Peyer's patch (tissue), 4 donors: Measurements from ENCODE around the gene PLCL1. TPM values are rescaled to one million over a fixed set of nuclear protein-coding genes. Genes with fewer than 3 reads are reported as not detected.

Experiments used
- DNase-seq, 3 donors: peaks; one replicate each; pipeline ENCODE4 v3.0.0-alpha.2; 2017 to 2019
- H3K27ac ChIP-seq, 4 donors: fragments of 200-600 bp; sonication (generic); one replicate each; pipeline ENCODE4 v1.5.1; 2016 to 2019
- H3K27me3 ChIP-seq, 2 donors: fragments of 200-600 bp; sonication (generic); one replicate each; pipeline ENCODE4 v1.5.1; 2019
- H3K36me3 ChIP-seq, 3 donors: fragments of 200-600 bp; sonication (generic); one replicate each; pipeline ENCODE4 v1.5.1; 2016 to 2019
- H3K4me1 ChIP-seq, 4 donors: fragments of 200-600 bp; sonication (generic); one replicate each; pipeline ENCODE4 v1.5.1; 2016 to 2019
- H3K4me3 ChIP-seq, 4 donors: fragments of 200-600 bp; sonication (generic); 1 replicate in 3 of 4; 2 replicates in 1 of 4; pipeline ENCODE4 v1.5.1; 2016 to 2019; ENCODE audit warnings: mild to moderate bottlenecking in 1 of 4
- H3K9me3 ChIP-seq, 4 donors: fragments of 200-600 bp; sonication (generic); one replicate each; pipeline ENCODE4 v1.5.1; 2016 to 2019; ENCODE audit warnings: mild to moderate bottlenecking in 1 of 4
- POLR2A ChIP-seq, 2 donors: fragments of 450-650 bp; IDR thresholded peaks; one replicate each; pipeline ENCODE4 v1.5.1; 2017; ENCODE audit warnings: antibody characterized with exemption in 2 of 2, mild to moderate bottlenecking in 2 of 2, moderate library complexity in 2 of 2
- total RNA-seq, 4 donors: library from RNA; depleted of rRNA; stranded (reverse); fragments of >200 nt; gene quantifications; one replicate each; pipeline ENCODE4 v1.1.0, GENCODE V29; 2016
- TF ChIP-seq, protein P1 (sequence below), 6 experiments: fragments of 450-650 bp in 4 of 6; fragments of 200-600 bp in 2 of 6; sonication (generic) in 1 of 6; IDR thresholded peaks; one replicate each; pipeline ENCODE4 v1.5.1; 2017 to 2019; ENCODE audit warnings: antibody characterized with exemption in 6 of 6, mild to moderate bottlenecking in 3 of 6, moderate library complexity in 1 of 6

The PLCL1 gene
- total RNA-seq, 4 donors from 2014 or later, result 1.9 to 5.8 (median 2.8) TPM; not detected in 1

DNA sequence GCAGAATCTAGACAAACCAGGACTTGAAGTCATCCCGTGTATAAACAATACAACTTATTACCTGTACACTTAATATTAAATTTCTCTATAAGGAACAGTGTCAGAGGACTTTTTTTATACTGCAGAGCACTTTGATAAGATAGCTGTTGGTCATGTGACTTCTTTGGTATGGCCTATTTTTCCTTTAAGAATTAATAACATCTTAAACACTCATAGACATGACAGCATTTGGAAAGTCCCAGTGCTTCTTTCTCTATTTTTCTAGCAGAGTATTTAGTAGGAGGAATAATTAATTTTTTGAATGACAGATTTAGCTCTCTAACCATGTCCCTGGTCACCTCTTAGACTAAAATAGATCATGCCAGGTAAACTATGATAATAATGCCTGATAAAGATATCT lies 59.4 kb downstream of the PLCL1 start:
- Histone ChIP-seq H3K27ac (no peak overlapping the region), H3K4me3 (no peak overlapping the region), H3K27me3 (no peaks in the 10 kb centered on the region), H3K4me1 (no peaks in the 10 kb centered on the region), H3K36me3 (no peaks in the 10 kb centered on the region), H3K9me3 (no peaks in the 10 kb centered on the region)
- DNase-seq, result no peak
- no peak for TF ChIP-seq POLR2A (IDR thresholded peaks at IDR 0.05)
- TF ChIP-seq, protein P1, sequence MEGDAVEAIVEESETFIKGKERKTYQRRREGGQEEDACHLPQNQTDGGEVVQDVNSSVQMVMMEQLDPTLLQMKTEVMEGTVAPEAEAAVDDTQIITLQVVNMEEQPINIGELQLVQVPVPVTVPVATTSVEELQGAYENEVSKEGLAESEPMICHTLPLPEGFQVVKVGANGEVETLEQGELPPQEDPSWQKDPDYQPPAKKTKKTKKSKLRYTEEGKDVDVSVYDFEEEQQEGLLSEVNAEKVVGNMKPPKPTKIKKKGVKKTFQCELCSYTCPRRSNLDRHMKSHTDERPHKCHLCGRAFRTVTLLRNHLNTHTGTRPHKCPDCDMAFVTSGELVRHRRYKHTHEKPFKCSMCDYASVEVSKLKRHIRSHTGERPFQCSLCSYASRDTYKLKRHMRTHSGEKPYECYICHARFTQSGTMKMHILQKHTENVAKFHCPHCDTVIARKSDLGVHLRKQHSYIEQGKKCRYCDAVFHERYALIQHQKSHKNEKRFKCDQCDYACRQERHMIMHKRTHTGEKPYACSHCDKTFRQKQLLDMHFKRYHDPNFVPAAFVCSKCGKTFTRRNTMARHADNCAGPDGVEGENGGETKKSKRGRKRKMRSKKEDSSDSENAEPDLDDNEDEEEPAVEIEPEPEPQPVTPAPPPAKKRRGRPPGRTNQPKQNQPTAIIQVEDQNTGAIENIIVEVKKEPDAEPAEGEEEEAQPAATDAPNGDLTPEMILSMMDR (IDR thresholded peaks at IDR 0.05), result no peak

DNA sequence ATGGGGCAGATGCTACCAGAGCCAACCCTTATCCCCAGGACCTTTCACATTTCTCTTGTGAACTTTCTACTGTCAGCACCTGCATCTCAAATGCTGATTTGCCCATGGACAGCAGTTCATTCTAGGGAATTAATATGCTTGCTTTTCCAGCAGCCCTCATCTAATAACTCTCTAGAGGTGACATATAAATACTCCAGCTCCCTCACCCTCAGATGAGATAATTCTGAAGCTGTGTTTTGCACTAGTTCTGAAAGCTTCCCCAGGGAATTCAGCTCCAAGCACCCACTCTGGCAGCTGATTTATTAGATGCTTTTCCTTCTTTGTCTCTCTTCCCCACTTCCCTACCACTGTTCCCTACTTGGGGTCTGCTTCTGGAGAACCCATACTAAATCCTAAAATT lies 62.1 kb downstream of the PLCL1 start:
- no peaks in the 10 kb centered on the region for H3K36me3 ChIP-seq
- H3K4me3 ChIP-seq, result no peak overlapping the region
- H3K27me3 ChIP-seq, result no peaks in the 10 kb centered on the region
- no peaks in the 10 kb centered on the region for H3K9me3 ChIP-seq
- DNase-seq, result no peak
- H3K4me1 ChIP-seq, result no peaks in the 10 kb centered on the region
- no peak for TF ChIP-seq POLR2A (IDR thresholded peaks at IDR 0.05)
- TF ChIP-seq, protein P1 (IDR thresholded peaks at IDR 0.05), result no peak
- no peak overlapping the region for H3K27ac ChIP-seq

DNA sequence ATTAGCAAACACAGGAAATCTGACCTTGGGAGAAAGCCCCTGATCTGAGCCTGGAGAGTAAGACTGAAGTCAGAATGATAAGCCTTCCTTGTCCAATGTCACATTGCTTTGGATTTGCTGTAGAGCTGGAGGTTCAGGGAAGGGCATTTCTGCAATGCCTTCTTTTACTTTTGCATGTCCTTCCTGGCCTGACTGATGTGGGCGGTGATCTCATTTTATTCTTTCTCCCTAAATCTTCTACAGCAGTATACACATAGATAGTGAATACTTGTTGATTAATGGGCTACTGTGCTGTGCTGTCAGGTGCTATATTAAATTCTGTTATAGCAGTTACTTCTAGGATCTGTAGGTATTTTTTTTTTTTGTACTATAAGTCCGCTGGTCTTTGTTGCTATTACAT lies 62.6 kb downstream of the PLCL1 start:
- no peak overlapping the region for H3K4me3 ChIP-seq
- DNase-seq, result no peak

DNA sequence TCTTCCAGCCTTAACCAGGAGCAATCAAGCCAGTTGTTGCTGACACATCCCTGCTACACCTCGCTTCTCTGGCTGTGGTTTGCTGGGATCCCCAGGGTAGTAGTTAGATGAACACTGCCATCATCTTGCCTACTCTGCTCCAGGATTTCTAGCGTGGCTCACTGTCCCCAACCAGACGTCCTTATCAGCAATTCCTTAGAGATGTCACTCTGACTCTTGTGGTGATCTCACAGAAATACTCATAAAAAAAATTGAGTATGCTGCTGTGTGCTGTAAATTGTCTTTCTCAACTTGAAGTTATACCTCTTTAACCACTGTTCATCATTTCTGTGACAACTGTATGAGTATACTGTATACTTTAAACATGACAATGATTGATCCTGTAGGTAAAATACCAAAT lies 63.2 kb downstream of the PLCL1 start:
- DNase-seq, result no peak
- no peaks in the 10 kb centered on the region for H3K4me1 ChIP-seq
- H3K27ac ChIP-seq, result no peak overlapping the region
- H3K36me3 ChIP-seq, result no peaks in the 10 kb centered on the region
- no peak overlapping the region for H3K4me3 ChIP-seq
- no peaks in the 10 kb centered on the region for H3K27me3 ChIP-seq
- TF ChIP-seq, protein P1 (IDR thresholded peaks at IDR 0.05), result no peak
- no peak for TF ChIP-seq POLR2A (IDR thresholded peaks at IDR 0.05)
- no peaks in the 10 kb centered on the region for H3K9me3 ChIP-seq

More for the DNA sequence above, 62.6 kb downstream of the PLCL1 start:
- Histone ChIP-seq H3K27ac (no peak overlapping the region), H3K9me3 (no peaks in the 10 kb centered on the region), H3K27me3 (no peaks in the 10 kb centered on the region), H3K36me3 (no peaks in the 10 kb centered on the region), H3K4me1 (no peaks in the 10 kb centered on the region)
- no peak for TF ChIP-seq POLR2A (IDR thresholded peaks at IDR 0.05)
- TF ChIP-seq, protein P1 (IDR thresholded peaks at IDR 0.05), result no peak

DNA sequence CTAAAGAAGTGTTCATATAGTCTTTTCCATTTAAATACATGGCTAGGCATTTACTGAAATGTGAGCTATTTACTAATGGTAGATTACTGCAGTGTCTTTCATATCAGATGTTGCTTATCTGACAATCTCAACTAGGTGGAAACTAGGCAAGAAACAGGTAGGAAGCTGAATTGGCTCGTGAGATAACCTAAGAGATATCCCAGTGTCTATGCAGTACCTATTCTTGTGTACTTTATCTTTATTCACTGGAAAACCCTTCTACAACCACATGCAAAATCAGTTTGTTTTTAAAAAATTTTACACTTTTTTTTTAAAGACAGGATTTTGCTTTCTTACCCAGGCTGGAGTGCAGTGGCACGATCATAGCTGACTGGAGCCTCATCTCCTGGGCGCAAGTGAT lies 63.8 kb downstream of the PLCL1 start:
- TF ChIP-seq, protein P1 (IDR thresholded peaks at IDR 0.05), result no peak
- TF ChIP-seq POLR2A (IDR thresholded peaks at IDR 0.05), result no peak
- Histone ChIP-seq H3K9me3 (no peaks in the 10 kb centered on the region), H3K36me3 (no peaks in the 10 kb centered on the region), H3K4me3 (no peak overlapping the region), H3K27ac (no peak overlapping the region), H3K27me3 (no peaks in the 10 kb centered on the region), H3K4me1 (no peaks in the 10 kb centered on the region)
- DNase-seq, result no peak

DNA sequence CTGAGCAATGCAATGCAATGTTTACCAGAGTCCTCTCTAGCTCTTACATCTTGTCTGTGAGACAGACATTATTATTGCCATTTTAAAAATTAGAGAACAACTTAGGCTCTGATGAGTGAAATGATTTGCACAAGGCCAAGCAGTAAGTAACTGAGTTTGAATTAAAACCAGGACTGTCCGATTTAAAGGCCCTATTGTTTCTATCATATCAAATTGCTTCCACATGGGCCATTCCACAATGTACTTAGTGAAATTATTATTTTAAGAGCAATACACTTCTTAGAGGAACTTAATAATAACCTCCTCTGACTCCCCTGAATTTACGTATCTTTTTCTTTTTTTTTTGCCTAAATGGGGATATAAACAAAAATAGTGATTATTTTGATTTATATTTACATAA lies 64.6 kb downstream of the PLCL1 start:
- H3K27ac ChIP-seq, result no peak overlapping the region
- no peaks in the 10 kb centered on the region for H3K9me3 ChIP-seq
- no peak overlapping the region for H3K4me3 ChIP-seq
- H3K27me3 ChIP-seq, result no peaks in the 10 kb centered on the region
- H3K36me3 ChIP-seq, result no peaks in the 10 kb centered on the region
- DNase-seq, result no peak
- no peaks in the 10 kb centered on the region for H3K4me1 ChIP-seq
- TF ChIP-seq, protein P1 (IDR thresholded peaks at IDR 0.05), result no peak
- TF ChIP-seq POLR2A (IDR thresholded peaks at IDR 0.05), result no peak
